Peyer's patch (tissue), 4 donors: ENCODE measurements around the gene RSPRY1.

Experiments used
- CTCF ChIP-seq, 6 experiments: fragments of 450-650 bp in 4 of 6; fragments of 200-600 bp in 2 of 6; sonication (generic) in 1 of 6; IDR thresholded peaks; one replicate each; pipeline ENCODE4 v1.5.1; 2017 to 2019; ENCODE audit warnings: antibody characterized with exemption in 6 of 6, mild to moderate bottlenecking in 3 of 6, moderate library complexity in 1 of 6
- POLR2A ChIP-seq, 2 donors: fragments of 450-650 bp; IDR thresholded peaks; one replicate each; pipeline ENCODE4 v1.5.1; 2017; ENCODE audit warnings: antibody characterized with exemption in 2 of 2, mild to moderate bottlenecking in 2 of 2, moderate library complexity in 2 of 2

- TF ChIP-seq POLR2A (IDR thresholded peaks at IDR 0.05) (no peak), CTCF (IDR thresholded peaks at IDR 0.05) (no peak)
Observed at GRCh38 chr16:57289391-57290257, 103.5 kb downstream of the RSPRY1 start.
